ENCODE results near the gene RIPOR2.
A peak's percentile ranks its signal among the peaks of the same experiment; 100 is the strongest.
"Not testable (repeated sequence)": the region's sequence is repeated elsewhere in the genome, so short reads cannot be mapped to it uniquely, and the experiment has no call there.

Gene RIPOR2

GRCh38 chr6:24763578-24763977 is 172.2 kb downstream of the RIPOR2 start:
- DNase-seq (ENCODE audit: low spot score) = no peak

GRCh38 chr6:24761851-24762250 is 173.9 kb downstream of the RIPOR2 start:
- DNase-seq (ENCODE audit: low spot score) = no peak

GRCh38 chr6:24761193-24761835 is 174.4 kb downstream of the RIPOR2 start:
- DNase-seq (ENCODE audit: low spot score) = no peak

GRCh38 chr6:24760210-24760609 is 175.6 kb downstream of the RIPOR2 start:
- DNase-seq (ENCODE audit: low spot score) = no peak

- DNase-seq (ENCODE audit: low spot score) = no peak
Measured at GRCh38 chr6:24759718-24760117, 176.0 kb downstream of the RIPOR2 start.

GRCh38 chr6:24757611-24758010 is 178.1 kb downstream of the RIPOR2 start:
- peak; percentile 32 for DNase-seq (ENCODE audit: low spot score)

- DNase-seq (ENCODE audit: low spot score) = no peak
Measured at GRCh38 chr6:24755279-24755678, 180.5 kb downstream of the RIPOR2 start.

- DNase-seq (ENCODE audit: low spot score) = not testable (repeated sequence)
Measured at GRCh38 chr6:24754378-24754777, 181.4 kb downstream of the RIPOR2 start.
